Type B pancreatic cell (in vitro differentiated cells): Measurements from ENCODE around the gene MVB12B. TPM values are rescaled to one million over a fixed set of nuclear protein-coding genes. Genes with fewer than 3 reads are reported as not detected.

Experiments
- DNase-seq: peaks from one replicate; pipeline ENCODE4 v3.0.0; 2021; ENCODE audit warnings: mixed read lengths; ENCODE audit not compliant: unreplicated experiment; ENCODE audit errors: extremely low spot score
- H3K27ac Mint-ChIP-seq: 2 replicates; pipeline ENCODE4 v1.8.0; 2021; ENCODE audit warnings: mild to moderate bottlenecking, mixed read lengths
- H3K27me3 Mint-ChIP-seq: 2 replicates; pipeline ENCODE4 v1.8.0; 2021; ENCODE audit warnings: mixed read lengths
- H3K36me3 Mint-ChIP-seq: 2 replicates; pipeline ENCODE4 v1.8.0; 2021; ENCODE audit warnings: mixed read lengths
- H3K4me1 Mint-ChIP-seq: one replicate; pipeline ENCODE4 v1.8.0; 2021; ENCODE audit warnings: mixed read lengths; ENCODE audit not compliant: unreplicated experiment
- H3K4me3 Mint-ChIP-seq: 2 replicates; pipeline ENCODE4 v1.8.0; 2021; ENCODE audit warnings: mild to moderate bottlenecking, mixed read lengths
- H3K9me3 Mint-ChIP-seq: 2 replicates; pipeline ENCODE4 v1.8.0; 2021; ENCODE audit warnings: mixed read lengths
- CTCF ChIP-seq: fragments of 200-600 bp; sonication (generic); conservative IDR thresholded peaks from 2 replicates; pipeline ENCODE4 v1.5.0; 2021; ENCODE audit warnings: antibody characterized with exemption, mild to moderate bottlenecking
- total RNA-seq: library from RNA; stranded (reverse); gene quantifications from 2 replicates; pipeline ENCODE4 v1.2.1, GENCODE V29; 2021; ENCODE audit warnings: low replicate concordance

Gene MVB12B
- total RNA-seq, 1 donor from 2014 or later, result 26.1 TPM

GRCh38 chr9:126505697-126506346, 179.2 kb downstream of the MVB12B start:
- Mint-ChIP-seq H3K36me3 (no peaks in the 10 kb centered on the region), H3K27me3 (peaks cover 11% of the 10 kb centered on the region), H3K4me1 (peaks cover 4% of the 10 kb centered on the region), H3K9me3 (no peaks in the 10 kb centered on the region), H3K4me3 (no peak overlapping the region), H3K27ac (no peak overlapping the region)
- no peak for DNase-seq
- TF ChIP-seq CTCF, result no peak

GRCh38 chr9:126506361-126507317, 180.0 kb downstream of the MVB12B start:
- Mint-ChIP-seq H3K4me1 (peaks cover 4% of the 10 kb centered on the region), H3K36me3 (no peaks in the 10 kb centered on the region), H3K27ac (no peak overlapping the region), H3K9me3 (no peaks in the 10 kb centered on the region), H3K4me3 (no peak overlapping the region), H3K27me3 (peaks cover 13% of the 10 kb centered on the region)
- no peak for DNase-seq
- no peak for TF ChIP-seq CTCF

- H3K9me3 Mint-ChIP-seq, result no peaks in the 10 kb centered on the region
- TF ChIP-seq CTCF, result no peak
- H3K4me1 Mint-ChIP-seq, result peaks cover 7% of the 10 kb centered on the region
- H3K27me3 Mint-ChIP-seq, result peaks cover 20% of the 10 kb centered on the region
- H3K4me3 Mint-ChIP-seq, result no peak overlapping the region
- no peak for DNase-seq
- no peaks in the 10 kb centered on the region for H3K36me3 Mint-ChIP-seq
- no peak overlapping the region for H3K27ac Mint-ChIP-seq
Measured at GRCh38 chr9:126507318-126508109, 180.9 kb downstream of the MVB12B start.

- DNase-seq, result no peak
- H3K9me3 Mint-ChIP-seq, result no peaks in the 10 kb centered on the region
- H3K4me1 Mint-ChIP-seq, result peaks cover 7% of the 10 kb centered on the region
- no peak for TF ChIP-seq CTCF
- H3K27ac Mint-ChIP-seq, result no peak overlapping the region
- no peak overlapping the region for H3K4me3 Mint-ChIP-seq
- peaks cover 24% of the 10 kb centered on the region for H3K27me3 Mint-ChIP-seq
- H3K36me3 Mint-ChIP-seq, result no peaks in the 10 kb centered on the region
Measured at GRCh38 chr9:126508171-126508591, 181.6 kb downstream of the MVB12B start.

GRCh38 chr9:126508928-126509327, 182.3 kb downstream of the MVB12B start:
- no peak for DNase-seq
- Mint-ChIP-seq H3K9me3 (no peaks in the 10 kb centered on the region), H3K4me3 (no peak overlapping the region), H3K27ac (no peak overlapping the region), H3K36me3 (no peaks in the 10 kb centered on the region), H3K27me3 (peaks cover 25% of the 10 kb centered on the region), H3K4me1 (peaks cover 7% of the 10 kb centered on the region)
- TF ChIP-seq CTCF, result no peak
